Panc1 (cell line): ENCODE results near the gene SUGCT. TPM values are rescaled to one million over a fixed set of nuclear protein-coding genes. Genes with fewer than 3 reads are reported as not detected.

Experiments
- ATAC-seq: fragments of 200-7000 bp; cut with Tn5 transposase; 2 replicates; pipeline ENCODE4 v1.9.1; 2020; ENCODE audit warnings: mild to moderate bottlenecking, moderate library complexity
- BruUV-seq: library from RNA; stranded (reverse); fragments of 400-500 nt; replicated peaks from 2 replicates; lab custom pipeline; 2021; lab: Mats Ljungman, UMichigan
- CTCF ChIA-PET: fragments of 300-600 bp; sonication (Branson Sonifier 250); formaldehyde crosslinking; loops from one replicate; lab custom pipeline; 2022; ENCODE audit warnings: antibody characterized with exemption; lab: Charles Lee
- POLR2A ChIA-PET: fragments of 300-600 bp; sonication (Branson Sonifier 250); formaldehyde crosslinking; loops from one replicate; lab custom pipeline; 2022; ENCODE audit warnings: antibody characterized with exemption; lab: Charles Lee
- DNase-seq: peaks from one replicate; pipeline ENCODE4 v3.0.0-alpha.2; 2010; ENCODE audit warnings: low read depth, low spot score
- H3K27ac ChIP-seq: 2 replicates; pipeline ENCODE4 v1.5.1; 2011; ENCODE audit warnings: mild to moderate bottlenecking, low read length, inconsistent platforms
- H3K27me3 ChIP-seq: fragments of 200-500 bp; sonication (Bioruptor generic); 2 replicates; pipeline ENCODE4 v1.6.0; 2014; ENCODE audit warnings: low read length, inconsistent platforms; ENCODE audit not compliant: control insufficient read depth, insufficient read depth
- H3K36me3 ChIP-seq: fragments of 200-500 bp; sonication (Bioruptor generic); 2 replicates; pipeline ENCODE4 v1.5.1; 2014; ENCODE audit warnings: inconsistent platforms, mild to moderate bottlenecking, low read length, moderate library complexity; ENCODE audit not compliant: control insufficient read depth, insufficient read depth
- H3K4me1 ChIP-seq: 2 replicates; pipeline ENCODE4 v1.5.1; 2011; ENCODE audit warnings: inconsistent platforms, mild to moderate bottlenecking, low read length, moderate library complexity; ENCODE audit not compliant: control insufficient read depth, insufficient read depth
- H3K4me3 ChIP-seq, 2 experiments: 2 replicates each; pipeline ENCODE4 v1.5.1; 2011 to 2012; ENCODE audit warnings: low read depth in 2 of 2, low read length in 2 of 2, mild to moderate bottlenecking in 2 of 2, inconsistent platforms in 1 of 2, moderate library complexity in 1 of 2
- H3K9me3 ChIP-seq: fragments of 200-500 bp; sonication (Bioruptor generic); 2 replicates; pipeline ENCODE4 v1.5.1; 2014; ENCODE audit warnings: low read depth, mild to moderate bottlenecking, inconsistent platforms, low read length, moderate library complexity; ENCODE audit not compliant: control insufficient read depth, insufficient read depth
- CTCF ChIP-seq: fragments of 450-650 bp; IDR thresholded peaks from 2 replicates; pipeline ENCODE4 v1.5.1; 2017; ENCODE audit warnings: mild to moderate bottlenecking
- POLR2AphosphoS5 ChIP-seq: IDR thresholded peaks from 2 replicates; pipeline ENCODE4 v1.6.1; 2012; ENCODE audit warnings: mild to moderate bottlenecking, low read depth, low read length, moderate library complexity
- REST ChIP-seq, 2 experiments: IDR thresholded peaks; 2 replicates each; pipeline ENCODE4 v1.6.1; 2011 to 2012; ENCODE audit warnings: low read depth in 2 of 2, control low read depth in 1 of 2, low read length in 1 of 2, mild to moderate bottlenecking in 1 of 2, moderate library complexity in 1 of 2; ENCODE audit not compliant: insufficient read depth in 1 of 2
- SIN3A ChIP-seq: IDR thresholded peaks from 2 replicates; pipeline ENCODE4 v1.6.1; 2012; ENCODE audit warnings: low read depth, mild to moderate bottlenecking, low read length, moderate library complexity, borderline replicate concordance; ENCODE audit not compliant: insufficient read depth
- TCF7L2 ChIP-seq: IDR thresholded peaks from 2 replicates; pipeline ENCODE4 v1.6.1; 2011; ENCODE audit warnings: mild to moderate bottlenecking, low read depth, low read length, inconsistent platforms
- in situ Hi-C: cut with HindIII; loops from 2 replicates; pipeline ENCODE4 v1.10.0; 2016; ENCODE audit warnings: low sequenced_read_pairs, low pct_unique_long_range_greater_than_20kb
- intact Hi-C: fragments of 100-400 bp; cut with micrococcal nuclease; formaldehyde crosslinking; loops from one replicate; pipeline ENCODE4 v1.10.0; 2022; ENCODE audit not compliant: unreplicated experiment
- total RNA-seq: library from RNA; stranded (reverse); gene quantifications from one replicate; pipeline ENCODE4 v1.2.1, GENCODE V29; 2021; ENCODE audit not compliant: unreplicated experiment

Gene SUGCT
- total RNA-seq, 1 experiment from 2014 or later: 3.1 TPM

GRCh38 chr7:40569326-40569725, 434.5 kb downstream of the SUGCT start:
- in situ Hi-C loops (no loop called here), intact Hi-C loops (no loop called here)
- no peak for TF ChIP-seq POLR2AphosphoS5
- no peak for TF ChIP-seq CTCF
- TF ChIP-seq SIN3A: no peak
- no peak for TF ChIP-seq REST (IDR thresholded peaks at IDR 0.05; ENCODE audit: insufficient read depth in 1 of 2, low read depth in 2 of 2, low read length in 1 of 2)
- TF ChIP-seq TCF7L2: no peak
- Histone ChIP-seq H3K36me3 (no peaks in the 10 kb centered on the region), H3K4me3 (no peak overlapping the region), H3K9me3 (no peaks in the 10 kb centered on the region), H3K27me3 (no peaks in the 10 kb centered on the region), H3K27ac (no peak overlapping the region), H3K4me1 (no peaks in the 10 kb centered on the region)
- DNase-seq (no peak), ATAC-seq (no peak)
- POLR2A ChIA-PET: no interaction called here
- no TSS peak for BruUV-seq
- CTCF ChIA-PET: no interaction called here

GRCh38 chr7:40570223-40570622, 435.4 kb downstream of the SUGCT start:
- intact Hi-C loops: no loop called here
- Histone ChIP-seq H3K36me3 (no peaks in the 10 kb centered on the region), H3K4me1 (no peaks in the 10 kb centered on the region), H3K9me3 (no peaks in the 10 kb centered on the region), H3K4me3 (no peak overlapping the region), H3K27ac (no peak overlapping the region), H3K27me3 (no peaks in the 10 kb centered on the region)
- CTCF ChIA-PET: interaction anchor here (0.6 kb wide), 1 partner anchor 334 kb away, joined by 4 read pairs; no protein-coding TSS in a partner anchor
- BruUV-seq: no TSS peak
- DNase-seq (no peak), ATAC-seq (no peak)
- POLR2A ChIA-PET: no interaction called here
- in situ Hi-C loops: no loop called here
- TF ChIP-seq POLR2AphosphoS5: no peak
- no peak for TF ChIP-seq REST (IDR thresholded peaks at IDR 0.05; ENCODE audit: insufficient read depth in 1 of 2, low read depth in 2 of 2, low read length in 1 of 2)
- no peak for TF ChIP-seq SIN3A
- TF ChIP-seq CTCF: no peak
- TF ChIP-seq TCF7L2: no peak
